Activated CD8-positive, alpha-beta memory T cell treated with anti-CD3 and anti-CD28 coated beads, Interleukin-2, amount 50 U/mL, for 1 hour (primary cell): ENCODE results near the gene RAI2.

Experiments
- DNase-seq: peaks from one replicate; pipeline ENCODE4 v3.0.0-alpha.2; 2020; ENCODE audit errors: extremely low read depth

The RAI2 gene

GRCh38 chrX:17829566-17829965 is 31.5 kb downstream of the RAI2 start:
- DNase-seq, result no peak

GRCh38 chrX:17828171-17828570 is 32.9 kb downstream of the RAI2 start:
- DNase-seq, result no peak

- no peak for DNase-seq
These were observed 34.2 kb downstream of the RAI2 start for GRCh38 chrX:17826609-17827496.

- DNase-seq, result no peak
These were observed 36.1 kb downstream of the RAI2 start for GRCh38 chrX:17824980-17825379.

GRCh38 chrX:17822351-17822750 is 38.7 kb downstream of the RAI2 start:
- DNase-seq, result no peak

- no peak for DNase-seq
These were observed 41.0 kb downstream of the RAI2 start for GRCh38 chrX:17820100-17820499.

- DNase-seq, result no peak
These were observed 42.4 kb downstream of the RAI2 start for GRCh38 chrX:17818726-17819125.

- no peak for DNase-seq
These were observed 43.8 kb downstream of the RAI2 start for GRCh38 chrX:17817251-17817650.

- DNase-seq, result no peak
These were observed 46.5 kb downstream of the RAI2 start for GRCh38 chrX:17814557-17814956.

- no peak for DNase-seq
These were observed 47.0 kb downstream of the RAI2 start for GRCh38 chrX:17814059-17814458.

GRCh38 chrX:17813277-17813676 is 47.8 kb downstream of the RAI2 start:
- DNase-seq, result no peak

- DNase-seq, result no peak
These were observed 48.3 kb downstream of the RAI2 start for GRCh38 chrX:17812763-17813162.

GRCh38 chrX:17809984-17810383 is 51.1 kb downstream of the RAI2 start:
- no peak for DNase-seq

- no peak for DNase-seq
These were observed 51.8 kb downstream of the RAI2 start for GRCh38 chrX:17809273-17809672.

GRCh38 chrX:17805120-17805519 is 56.0 kb downstream of the RAI2 start:
- no peak for DNase-seq

- DNase-seq, result no peak
These were observed 57.6 kb downstream of the RAI2 start for GRCh38 chrX:17803449-17803848.

GRCh38 chrX:17802756-17803155 is 58.3 kb downstream of the RAI2 start:
- no peak for DNase-seq

GRCh38 chrX:17801431-17801830 is 59.7 kb downstream of the RAI2 start:
- DNase-seq, result no peak

GRCh38 chrX:17798921-17799320 is 62.2 kb downstream of the RAI2 start:
- DNase-seq, result no peak

GRCh38 chrX:17792826-17793225 is 68.3 kb downstream of the RAI2 start:
- no peak for DNase-seq

- DNase-seq, result no peak
These were observed 72.0 kb downstream of the RAI2 start for GRCh38 chrX:17788956-17789562.

- no peak for DNase-seq
These were observed 72.7 kb downstream of the RAI2 start for GRCh38 chrX:17788439-17788838.

GRCh38 chrX:17787557-17787956 is 73.5 kb downstream of the RAI2 start:
- no peak for DNase-seq
